PFSK-1 (cell line): ENCODE results near the gene REEP2.

Experiments
- REST ChIP-seq, 2 experiments: IDR thresholded peaks; 2 replicates each; pipeline versions ENCODE4 v1.6.1 to v1.8.0; 2011 to 2012; ENCODE audit warnings: low read depth in 2 of 2, low read length in 2 of 2, control low read depth in 1 of 2, inconsistent platforms in 1 of 2, mild to moderate bottlenecking in 1 of 2, moderate library complexity in 1 of 2; ENCODE audit not compliant: insufficient read depth in 1 of 2
- TAF1 ChIP-seq: IDR thresholded peaks from 2 replicates; pipeline ENCODE4 v1.6.1; 2012; ENCODE audit warnings: low read length, control low read depth, borderline replicate concordance; ENCODE audit not compliant: insufficient read depth

GRCh38 chr5:138391859-138392386 lies 46.9 kb upstream of the REEP2 start:
- TF ChIP-seq TAF1 (no peak), REST (IDR thresholded peaks at IDR 0.05; ENCODE audit: insufficient read depth in 1 of 2, low read depth in 2 of 2, low read length in 2 of 2) (no peak)
